IPS-NIHi7 (cell line): ENCODE measurements around the gene CELSR1.
"Not testable (repeated sequence)": the region's sequence is repeated elsewhere in the genome, so short reads cannot be mapped to it uniquely, and the experiment has no call there.

ENCODE experiments used
- DNase-seq: peaks from one replicate; pipeline ENCODE4 v3.0.0; 2012; ENCODE audit warnings: mixed read lengths; ENCODE audit errors: extremely low spot score

Gene CELSR1

DNA sequence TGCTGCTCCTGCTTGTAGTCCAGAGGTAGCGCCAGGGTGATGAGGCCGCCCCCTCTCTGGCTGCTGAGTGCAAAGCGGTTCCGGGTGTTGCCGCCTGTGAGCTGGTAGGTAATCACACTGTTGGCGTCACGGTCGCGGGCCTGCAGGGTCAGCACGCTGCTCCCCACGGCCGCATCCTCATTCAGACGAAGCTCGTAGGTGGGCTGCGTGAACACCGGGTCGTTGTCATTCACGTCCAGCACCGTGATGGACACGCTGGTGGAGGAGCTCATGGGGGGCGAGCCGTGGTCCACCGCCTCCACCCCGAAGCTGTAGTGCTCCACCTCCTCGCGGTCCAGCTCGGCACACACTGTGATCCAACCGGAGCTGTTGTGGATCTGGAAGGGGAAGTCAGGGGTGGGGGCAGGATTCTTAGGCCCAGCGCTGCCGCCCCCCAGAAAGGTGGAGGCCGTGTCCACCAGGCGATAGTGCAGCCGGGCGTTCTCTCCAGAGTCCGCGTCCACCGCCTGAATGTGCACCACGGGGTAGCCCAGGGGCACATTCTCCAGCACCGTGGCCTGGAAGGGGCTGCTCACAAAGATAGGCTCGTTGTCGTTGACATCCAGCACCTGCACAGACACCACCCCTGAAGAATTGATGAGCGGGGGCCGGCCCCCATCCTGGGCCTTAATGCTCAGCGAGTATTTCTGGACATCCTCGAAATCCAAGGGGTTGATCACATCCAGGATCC, 2.4 kb downstream of the CELSR1 start:
- no peak for DNase-seq

DNA sequence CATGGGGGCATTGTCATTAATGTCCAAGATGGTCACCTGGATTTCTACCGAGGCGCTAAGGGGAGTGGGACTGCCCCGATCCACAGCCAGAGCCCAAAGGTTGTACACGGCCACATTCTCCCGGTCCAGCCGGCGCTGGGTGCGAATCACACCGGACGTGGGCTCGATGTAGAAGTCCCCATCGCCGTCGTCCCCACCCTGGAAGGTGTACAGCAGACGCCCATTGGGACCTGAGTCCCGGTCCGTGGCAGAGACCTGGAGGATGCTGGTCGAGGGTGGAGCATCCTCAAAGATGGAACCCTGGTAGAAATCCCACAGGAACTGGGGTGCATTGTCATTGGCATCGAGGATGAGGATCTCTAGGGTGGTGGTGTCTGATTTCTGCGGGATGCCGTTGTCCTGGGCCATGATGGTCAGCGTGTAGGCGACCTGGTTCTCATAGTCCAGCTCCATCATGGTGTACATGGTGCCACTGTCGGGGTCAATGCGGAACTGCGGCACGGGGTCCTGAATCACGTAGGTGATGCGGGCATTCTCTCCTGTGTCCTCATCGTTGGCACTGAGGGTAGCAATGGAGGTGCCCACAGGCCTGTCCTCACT, 3.1 kb downstream of the CELSR1 start:
- DNase-seq, result no peak

DNA sequence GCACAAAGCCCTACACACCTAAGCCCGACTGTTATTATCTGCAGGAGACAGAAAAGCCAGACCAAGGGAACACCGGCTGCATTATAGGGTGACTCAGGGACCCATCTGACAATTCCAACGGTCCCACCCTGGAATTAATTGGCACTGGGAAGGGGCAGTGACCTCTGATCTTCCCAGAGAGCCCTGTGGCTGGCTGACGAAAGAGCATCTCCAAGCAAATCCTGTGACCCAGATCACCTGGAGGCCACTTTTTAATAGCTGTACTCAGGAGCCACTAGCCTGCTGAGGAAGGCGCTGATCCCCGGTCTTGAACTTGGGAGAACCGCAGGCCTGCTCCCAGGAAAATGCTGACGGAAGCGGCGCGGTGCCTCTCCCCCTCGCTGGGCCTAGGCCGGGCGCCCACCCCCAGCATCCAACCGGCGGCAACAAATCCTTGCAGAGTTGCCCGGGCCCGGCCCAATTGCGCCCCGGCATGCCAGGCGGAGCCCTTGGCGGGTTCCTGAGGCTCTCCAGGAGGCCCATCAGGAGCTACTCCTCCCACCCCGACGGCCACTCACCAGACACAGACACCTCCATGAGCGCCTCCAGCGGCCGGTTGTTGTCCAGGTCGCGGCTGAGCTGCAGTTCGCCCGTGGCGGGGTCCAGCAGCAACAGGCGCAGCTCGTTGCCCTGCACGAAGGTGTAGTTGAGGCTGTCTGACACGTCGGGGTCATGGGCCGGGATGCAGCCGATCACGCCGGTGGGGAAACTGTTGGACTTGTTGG, 4.2 kb downstream of the CELSR1 start:
- no peak for DNase-seq

DNA sequence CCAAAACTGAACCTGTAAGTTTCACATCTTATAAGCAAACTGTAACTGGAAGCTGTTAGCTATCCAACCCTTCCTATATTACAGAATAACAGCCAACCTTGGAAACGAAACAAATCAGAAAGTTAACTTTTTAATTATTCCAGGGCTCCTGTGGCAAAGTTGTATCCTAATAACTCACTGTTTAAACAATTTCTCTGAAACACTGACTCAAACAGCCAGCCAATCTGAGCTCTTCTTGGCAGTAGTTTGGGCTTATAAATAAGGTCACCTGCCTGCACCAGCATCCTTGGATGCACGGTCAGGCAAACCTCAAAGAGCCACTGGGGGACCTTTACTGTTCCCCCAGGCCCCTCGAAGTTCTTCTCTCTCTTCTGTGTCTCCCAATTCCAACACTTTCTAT, 5.0 kb downstream of the CELSR1 start:
- DNase-seq, result no peak

DNA sequence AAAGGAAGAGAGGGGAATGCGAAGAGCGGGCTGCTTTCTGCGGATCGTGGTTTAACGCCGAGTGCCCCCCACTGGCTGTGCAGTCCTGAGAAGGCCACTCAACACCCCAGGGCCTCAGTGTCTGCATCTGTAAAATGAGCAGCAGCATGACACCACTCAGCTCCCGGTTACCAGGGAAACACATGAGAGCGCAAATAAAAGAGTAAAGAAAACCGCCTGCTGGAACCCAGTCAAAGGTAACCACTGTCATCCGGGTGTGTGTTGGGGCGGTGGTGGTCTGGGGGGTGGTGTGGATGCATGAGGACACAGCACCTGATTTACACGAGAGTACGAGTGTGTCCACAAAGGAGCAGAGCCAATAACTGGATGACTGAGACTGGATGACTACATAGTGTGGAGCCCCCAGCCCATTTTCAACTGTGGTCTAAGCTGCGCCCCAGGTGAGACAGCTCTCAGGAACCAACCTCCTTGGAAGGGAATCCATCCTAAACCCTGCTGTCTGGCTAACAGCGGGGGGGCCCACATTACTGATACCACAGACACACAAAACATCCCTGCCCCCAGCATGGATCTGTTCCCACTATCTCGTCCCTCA, 5.7 kb downstream of the CELSR1 start:
- no peak for DNase-seq

DNA sequence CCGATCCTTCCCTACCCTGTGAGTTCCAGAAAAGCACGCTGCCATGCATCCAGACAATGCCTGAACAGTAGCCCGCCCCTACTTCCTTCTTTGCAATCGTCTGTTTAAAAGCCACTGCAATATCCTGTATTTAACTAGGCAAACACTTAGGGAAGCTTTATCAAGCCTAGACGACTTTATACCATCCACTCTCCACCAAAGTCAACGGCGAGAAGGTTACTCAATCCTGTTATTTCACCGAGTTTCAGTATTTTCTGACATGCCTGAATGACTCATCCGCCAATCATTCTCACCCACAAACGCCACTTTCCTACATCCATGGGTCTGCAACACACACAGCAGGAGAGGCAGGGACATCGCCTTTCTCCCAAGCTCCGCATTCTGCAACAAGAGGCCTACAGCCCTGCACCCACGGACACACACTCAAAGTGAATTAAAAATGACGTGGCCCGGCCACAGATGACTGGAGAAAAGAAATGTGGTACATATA, 9.3 kb downstream of the CELSR1 start:
- no peak for DNase-seq

DNA sequence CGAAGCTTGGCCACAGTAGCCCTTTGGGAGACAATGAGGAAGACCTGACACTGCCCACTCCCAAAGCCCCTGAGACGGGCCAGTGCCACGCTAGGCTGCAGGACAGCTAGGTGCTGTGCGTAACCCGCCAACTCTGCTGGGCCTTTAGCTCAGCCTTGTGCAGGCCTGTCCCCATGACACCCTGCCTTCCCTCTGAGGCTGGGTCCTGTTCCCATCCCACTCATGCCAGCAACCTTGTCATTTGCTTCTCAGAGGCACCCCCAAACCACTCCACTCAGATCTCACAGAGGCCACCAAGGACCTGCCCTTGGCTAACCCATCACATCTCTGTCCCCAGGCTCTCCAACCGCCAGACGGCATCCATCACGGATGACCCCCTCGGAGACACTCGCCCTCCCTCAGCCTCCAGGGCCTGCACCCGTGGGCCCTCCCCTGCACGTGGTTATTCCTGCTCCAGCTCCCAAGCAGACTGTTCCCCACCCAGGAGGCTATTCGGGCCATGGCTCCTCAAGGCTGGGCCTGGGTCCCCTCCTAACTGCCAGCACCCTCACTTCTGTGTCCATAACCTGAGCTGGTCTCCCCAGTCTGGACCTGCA, 11.1 kb downstream of the CELSR1 start:
- no peak for DNase-seq

DNA sequence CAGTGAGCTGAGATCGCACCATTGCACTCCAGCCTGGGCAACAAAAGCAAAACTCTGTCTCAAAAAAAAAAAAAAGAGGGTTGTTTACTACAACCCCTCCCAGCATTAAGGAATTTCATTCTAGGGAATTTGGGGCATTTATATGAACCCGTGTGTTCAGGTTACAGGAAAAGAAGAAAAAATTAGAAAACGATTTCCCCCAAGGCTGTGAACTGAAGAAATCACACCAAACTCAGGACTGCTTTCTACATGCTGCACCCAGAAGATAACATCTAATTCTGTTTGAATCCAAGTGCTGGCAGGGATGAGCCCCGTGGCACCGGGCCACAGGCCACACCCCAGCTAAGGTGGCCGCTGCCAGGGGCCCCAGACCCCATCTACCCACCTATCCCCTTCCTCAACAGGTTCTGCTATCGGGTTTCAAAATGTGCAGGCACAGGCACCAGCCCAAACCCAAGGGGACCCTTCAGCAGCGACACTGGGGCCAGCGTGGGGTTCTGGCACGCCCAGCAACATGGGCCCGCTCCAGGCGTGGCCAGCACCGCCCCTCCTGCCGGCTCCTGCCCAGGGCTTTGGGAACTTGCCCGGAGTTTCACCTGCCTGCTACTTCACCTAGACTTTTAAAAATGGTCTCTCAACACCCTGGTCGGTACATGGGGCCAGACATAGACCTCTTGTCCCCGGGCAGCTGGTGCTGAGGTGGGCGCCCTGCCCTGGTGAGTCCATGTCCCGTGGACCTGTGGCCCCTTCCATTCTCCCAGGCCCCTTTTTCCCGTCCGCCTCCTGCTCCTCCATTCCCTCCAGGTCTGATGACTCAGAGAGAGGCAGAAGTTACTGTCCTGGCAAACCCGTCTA, 11.8 kb downstream of the CELSR1 start:
- DNase-seq, result no peak

DNA sequence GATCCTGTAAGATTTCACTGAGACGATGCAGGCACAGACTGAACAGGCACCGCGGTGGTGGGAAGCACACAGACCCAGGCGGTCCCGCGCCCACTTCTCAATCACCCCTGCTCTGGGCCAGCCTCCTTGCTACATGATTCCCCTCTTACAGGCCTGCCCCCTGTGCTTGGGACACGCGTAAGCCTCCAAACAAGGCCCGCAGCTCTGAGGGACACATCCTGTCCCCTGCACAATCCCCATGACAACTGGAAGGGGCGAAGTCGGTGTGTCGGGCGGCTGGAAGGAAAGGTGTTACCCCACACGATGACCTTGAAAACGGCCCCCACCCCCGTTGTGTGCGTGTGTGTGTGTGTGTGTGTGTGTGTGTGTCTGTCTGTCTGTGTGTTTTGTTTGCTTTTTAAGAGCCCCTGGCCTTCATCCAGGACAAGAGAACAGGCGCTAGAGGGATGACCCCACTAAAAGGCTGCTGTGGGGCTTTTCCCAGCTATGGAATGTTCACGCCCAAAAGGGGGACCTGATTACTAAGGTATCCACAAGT, 13.1 kb downstream of the CELSR1 start:
- DNase-seq, result no peak

DNA sequence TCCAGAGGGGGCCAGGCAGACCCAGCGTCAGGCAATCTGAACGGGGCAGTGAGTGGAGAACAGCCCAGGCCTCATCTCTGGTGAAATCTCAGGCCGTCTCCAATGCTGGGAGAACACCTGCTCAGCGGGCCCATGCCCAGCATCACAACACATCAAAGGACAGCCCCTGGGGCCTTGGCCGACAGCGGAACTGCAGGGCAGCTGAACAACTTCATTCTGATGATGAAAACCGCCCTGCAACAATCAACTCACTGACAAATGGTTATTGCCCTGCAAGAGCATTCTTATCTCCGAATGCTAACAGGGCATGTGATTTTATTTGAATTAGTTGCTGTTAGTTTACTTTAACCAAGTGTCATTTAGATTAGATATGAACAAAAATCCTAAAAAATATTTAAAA, 14.6 kb downstream of the CELSR1 start:
- no peak for DNase-seq

DNA sequence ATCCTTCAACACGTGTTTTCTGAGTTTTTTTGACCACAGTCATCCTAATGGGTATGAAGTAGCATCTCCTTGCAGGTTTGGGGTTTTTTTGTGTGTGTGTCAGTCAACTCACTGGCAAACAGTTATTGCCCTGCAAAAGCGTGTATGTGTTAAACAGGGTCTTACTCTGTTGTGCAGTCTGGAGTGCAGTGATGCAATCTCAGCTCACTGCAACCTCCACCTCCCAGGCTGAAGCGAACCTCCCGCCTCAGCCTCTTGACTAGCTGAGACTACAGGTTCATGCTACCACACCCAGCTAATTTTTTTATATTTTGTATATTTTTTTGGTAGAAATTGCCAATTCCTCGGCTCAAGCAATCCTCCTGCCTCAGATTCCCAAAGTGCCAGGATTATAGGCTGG, 15.4 kb downstream of the CELSR1 start:
- no peak for DNase-seq

DNA sequence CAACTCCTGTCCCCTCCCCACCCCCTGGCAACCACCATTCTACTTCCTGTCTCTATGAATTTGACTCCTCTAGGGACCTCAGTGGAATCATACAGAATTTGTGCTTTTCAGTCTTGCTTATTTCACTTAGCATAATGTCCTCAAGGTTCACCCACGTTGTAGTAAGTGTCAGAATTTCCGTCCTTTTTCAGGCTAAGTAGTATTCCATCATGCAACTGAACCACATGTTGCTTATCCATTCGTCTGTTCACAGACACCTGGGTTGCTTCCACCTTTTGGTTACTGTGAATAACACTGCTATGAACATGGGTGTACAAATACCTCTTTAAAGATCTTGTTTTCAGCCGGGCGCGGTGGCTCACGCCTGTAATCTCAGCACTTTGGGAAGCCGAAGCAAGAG, 16.5 kb downstream of the CELSR1 start:
- no peak for DNase-seq

DNA sequence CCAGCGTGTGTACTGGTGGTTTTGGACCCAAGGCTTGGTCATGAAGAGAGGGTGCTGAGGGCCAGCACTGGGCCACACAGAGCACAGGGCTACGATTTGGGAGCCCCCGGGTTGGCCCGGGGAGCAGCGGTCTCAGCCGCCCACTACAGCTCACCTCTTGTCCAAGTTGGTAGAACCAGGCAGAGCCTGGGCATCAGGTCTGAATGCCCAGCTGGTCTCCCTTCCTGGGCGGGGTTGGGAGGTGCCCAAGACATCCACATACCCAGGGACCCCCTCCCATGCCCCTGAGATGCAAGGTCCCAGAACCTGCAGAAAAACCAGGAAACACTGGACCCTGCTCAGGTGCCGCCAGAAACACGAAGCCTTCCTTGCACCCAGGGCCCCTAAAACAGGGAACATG, 18.0 kb downstream of the CELSR1 start:
- DNase-seq, result no peak

DNA sequence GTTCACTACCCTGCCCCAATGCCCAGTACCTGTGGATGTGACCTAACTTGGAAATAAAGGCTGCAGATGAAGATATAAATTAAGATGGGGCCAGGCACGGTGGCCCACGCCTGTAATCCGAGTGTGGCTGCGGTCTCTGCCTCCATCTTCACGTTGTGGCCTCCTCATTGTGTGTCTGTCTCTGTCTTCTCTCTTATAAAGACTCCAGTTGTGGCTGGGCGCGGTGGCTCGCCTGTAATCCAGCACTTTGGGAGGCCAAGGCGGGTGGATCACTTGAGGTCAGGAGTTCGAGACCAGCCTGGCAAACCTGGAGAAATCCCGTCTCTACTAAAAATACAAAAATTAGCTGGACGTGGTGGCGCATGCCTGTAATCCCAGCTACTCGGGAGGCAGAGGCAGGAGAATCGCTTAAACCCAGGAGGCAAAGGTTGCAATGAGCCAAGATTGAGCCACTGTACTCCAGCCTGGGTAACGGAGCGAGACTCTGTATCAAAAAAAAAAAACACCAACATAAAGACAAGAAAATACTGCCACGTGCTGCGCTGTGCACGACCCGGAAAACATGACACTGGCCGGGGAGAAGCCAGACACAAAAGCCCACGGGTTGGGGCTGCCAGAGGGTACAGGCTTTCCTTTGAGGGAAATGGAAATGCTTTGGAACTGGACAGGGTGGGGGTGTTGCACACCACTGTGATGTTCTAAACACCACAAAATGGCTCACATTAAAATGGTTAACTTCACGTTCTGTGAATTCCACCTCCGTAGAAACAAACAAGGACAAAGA, 18.7 kb downstream of the CELSR1 start:
- no peak for DNase-seq

DNA sequence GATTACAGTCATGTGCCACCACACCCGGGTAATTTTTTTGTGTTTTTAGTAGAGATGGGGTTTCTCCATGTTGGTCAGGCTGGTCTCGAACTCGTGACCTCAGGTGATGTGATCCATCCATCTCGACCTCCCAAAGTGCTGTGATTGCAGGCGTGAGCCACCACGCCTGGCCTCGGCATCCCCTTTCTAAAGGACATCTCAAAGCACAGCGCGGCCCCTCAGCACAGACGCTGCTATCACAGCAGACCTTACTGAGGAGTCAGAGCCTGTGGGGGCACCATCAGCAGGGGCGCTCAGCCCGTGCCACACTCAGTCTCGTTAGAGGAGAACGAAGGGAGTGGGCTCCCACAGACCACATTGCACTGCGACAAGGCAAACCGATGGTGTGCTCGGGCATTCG, 19.4 kb downstream of the CELSR1 start:
- DNase-seq, result no peak

DNA sequence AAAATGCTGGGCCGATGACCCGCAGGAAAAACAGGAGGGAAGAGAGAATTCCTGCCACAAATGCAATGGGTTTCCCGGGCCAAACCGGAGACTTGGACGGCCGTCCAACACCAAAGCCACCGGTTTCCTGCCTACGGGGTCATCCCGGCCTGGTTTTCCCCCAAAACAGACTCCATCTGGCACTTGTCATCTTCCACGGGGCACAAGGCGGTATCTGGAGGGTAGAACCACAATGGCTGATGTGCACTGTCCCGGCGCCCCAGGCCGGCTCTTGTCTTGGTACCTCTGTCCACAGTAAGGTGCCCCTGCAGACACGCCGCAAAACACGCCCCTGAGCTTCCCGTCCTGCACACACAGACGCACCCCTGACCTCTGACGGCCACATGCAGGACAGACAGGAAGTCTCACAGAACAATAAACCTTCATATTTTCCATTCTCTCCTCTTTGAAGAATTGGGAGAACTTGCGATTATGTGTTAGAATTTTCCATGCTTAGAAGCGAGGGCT, 20.1 kb downstream of the CELSR1 start:
- no peak for DNase-seq

DNA sequence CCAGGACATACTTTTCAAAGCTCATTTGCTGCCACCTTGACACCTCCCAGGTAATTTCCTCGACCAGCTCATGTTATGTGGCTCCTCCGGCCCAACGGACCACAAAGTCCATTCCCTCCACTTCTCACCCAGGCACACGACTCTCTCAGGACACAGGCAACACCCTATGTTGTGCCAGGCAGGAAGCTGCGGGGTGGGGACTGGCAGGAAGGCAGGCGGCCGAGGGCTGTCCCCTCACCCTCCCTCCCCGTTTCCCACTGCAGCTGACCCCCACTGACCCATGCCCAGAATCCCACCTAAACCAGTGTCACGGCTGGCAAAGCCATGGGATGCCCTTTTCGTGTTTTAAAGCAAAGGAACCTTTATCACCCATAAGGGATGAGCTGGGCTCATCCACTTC, 20.8 kb downstream of the CELSR1 start:
- no peak for DNase-seq

DNA sequence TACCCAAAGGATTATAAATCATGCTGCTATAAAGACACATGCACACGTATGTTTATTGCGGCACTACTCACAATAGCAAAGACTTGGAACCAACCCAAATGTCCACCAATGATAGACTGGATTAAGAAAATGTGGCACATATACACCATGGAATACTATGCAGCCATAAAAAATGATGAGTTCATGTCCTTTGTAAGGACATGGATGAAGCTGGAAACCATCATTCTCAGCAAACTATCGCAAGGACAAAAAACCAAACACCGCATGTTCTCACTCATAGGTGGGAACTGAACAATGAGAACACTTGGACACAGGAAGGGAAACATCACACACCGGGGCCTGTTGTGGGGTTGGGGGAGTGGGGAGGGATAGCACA, 21.3 kb downstream of the CELSR1 start:
- not testable (repeated sequence) for DNase-seq

DNA sequence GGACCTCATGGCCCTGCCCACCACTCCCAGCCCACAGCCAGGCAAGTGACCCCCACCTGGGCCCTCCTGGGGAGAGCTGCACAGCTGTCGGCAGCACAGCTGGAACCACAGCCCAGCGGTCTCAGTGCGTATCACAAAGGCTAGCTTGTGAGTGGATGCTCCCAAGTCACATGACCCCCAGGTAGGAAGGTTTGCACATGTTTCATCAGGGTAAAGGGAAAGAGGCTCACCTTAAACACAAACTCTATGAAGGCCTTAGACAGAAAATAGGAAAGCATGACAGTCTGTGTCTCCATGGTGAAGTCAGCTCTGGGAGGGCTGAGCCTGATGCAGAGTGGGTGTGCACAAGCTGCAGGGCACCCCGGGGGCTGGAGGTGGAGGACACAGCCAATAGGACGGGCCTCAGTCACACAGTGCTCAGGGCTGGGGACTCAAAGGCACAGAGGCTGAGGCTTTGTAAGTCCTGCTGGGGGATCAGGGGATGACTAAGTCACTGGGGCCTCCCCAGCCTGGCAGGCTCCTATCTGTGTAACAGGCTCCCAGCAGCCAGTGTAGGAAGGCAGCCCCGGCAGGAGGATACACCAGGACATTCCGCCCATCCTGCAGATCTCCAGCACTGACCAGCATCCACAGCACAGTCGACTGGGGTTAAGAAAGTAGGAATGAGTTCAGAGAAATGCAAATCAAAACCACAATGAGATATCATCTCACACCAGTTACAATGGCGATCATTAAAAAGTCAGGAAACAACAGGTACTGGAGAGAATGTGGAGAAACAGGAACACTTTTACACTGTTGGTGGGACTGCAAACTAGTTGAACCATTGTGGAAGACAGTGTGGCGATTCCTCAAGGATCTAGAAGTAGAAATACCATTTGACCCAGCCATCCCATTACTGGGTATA, 22.0 kb downstream of the CELSR1 start:
- DNase-seq, result no peak
